Fibroblast of villous mesenchyme (primary cell): Measurements from ENCODE around the gene KIFC1. TPM values are rescaled to one million over a fixed set of nuclear protein-coding genes. Genes with fewer than 3 reads are reported as not detected.
"Not testable (repeated sequence)": the region's sequence is repeated elsewhere in the genome, so short reads cannot be mapped to it uniquely, and the experiment has no call there.

ENCODE experiments used
- DNase-seq: peaks from one replicate; pipeline ENCODE4 v3.0.0-alpha.2; 2010; ENCODE audit warnings: low read depth
- H3K4me3 ChIP-seq: 2 replicates; pipeline ENCODE4 v1.5.1; 2011; ENCODE audit warnings: low read depth, mild to moderate bottlenecking, low read length
- CTCF ChIP-seq: IDR thresholded peaks from 2 replicates; pipeline ENCODE4 v1.5.1; 2012; ENCODE audit warnings: low read depth, mild to moderate bottlenecking, low read length; ENCODE audit not compliant: insufficient read depth
- total RNA-seq: library from RNA; depleted of rRNA; stranded (reverse); fragments of >200 nt; gene quantifications from 2 replicates; pipeline ENCODE4 v1.2.3, GENCODE V29; 2012

The KIFC1 gene
- total RNA-seq, result 20.0 and 34.5 TPM in 2 replicates

GRCh38 chr6:33391278-33391921, at the start of gene KIFC1:
Gene KIFC1, plus strand, starts transcription at chr6:33391823. Its CDS starts 163 bp downstream, at chr6:33391986.
- peak; percentile 93 for TF ChIP-seq CTCF
- DNase-seq, result peak; percentile 100
- H3K4me3 ChIP-seq, result peak within 1 kb of the TSS; percentile 95

GRCh38 chr6:33343606-33343952, 48.0 kb upstream of the KIFC1 start:
- H3K4me3 ChIP-seq, DNase-seq: not testable (repeated sequence)

GRCh38 chr6:33343953-33344611, 47.5 kb upstream of the KIFC1 start:
- no peak for DNase-seq
- no peak for TF ChIP-seq CTCF
- H3K4me3 ChIP-seq, result no peak overlapping the region

GRCh38 chr6:33344701-33345697, 46.6 kb upstream of the KIFC1 start:
- TF ChIP-seq CTCF, result peak; percentile 49
- DNase-seq, result peak; percentile 91
- H3K4me3 ChIP-seq, result no peak overlapping the region

- H3K4me3 ChIP-seq, result not testable (repeated sequence)
- peak; percentile 48 for DNase-seq
Observed at GRCh38 chr6:33346972-33347371, 44.7 kb upstream of the KIFC1 start.

GRCh38 chr6:33347816-33348215, 43.8 kb upstream of the KIFC1 start:
- no peak for TF ChIP-seq CTCF
- H3K4me3 ChIP-seq, result no peak overlapping the region
- DNase-seq, result no peak

- DNase-seq, H3K4me3 ChIP-seq: not testable (repeated sequence)
Observed at GRCh38 chr6:33355860-33356259, 35.8 kb upstream of the KIFC1 start.

- no peak for TF ChIP-seq CTCF
- DNase-seq, result no peak
- no peak overlapping the region for H3K4me3 ChIP-seq
Observed at GRCh38 chr6:33356295-33356694, 35.3 kb upstream of the KIFC1 start.

GRCh38 chr6:33357160-33357871, 34.3 kb upstream of the KIFC1 start:
- not testable (repeated sequence) for DNase-seq, H3K4me3 ChIP-seq
